ENCODE measurements around the gene PPP1R37.

DNA sequence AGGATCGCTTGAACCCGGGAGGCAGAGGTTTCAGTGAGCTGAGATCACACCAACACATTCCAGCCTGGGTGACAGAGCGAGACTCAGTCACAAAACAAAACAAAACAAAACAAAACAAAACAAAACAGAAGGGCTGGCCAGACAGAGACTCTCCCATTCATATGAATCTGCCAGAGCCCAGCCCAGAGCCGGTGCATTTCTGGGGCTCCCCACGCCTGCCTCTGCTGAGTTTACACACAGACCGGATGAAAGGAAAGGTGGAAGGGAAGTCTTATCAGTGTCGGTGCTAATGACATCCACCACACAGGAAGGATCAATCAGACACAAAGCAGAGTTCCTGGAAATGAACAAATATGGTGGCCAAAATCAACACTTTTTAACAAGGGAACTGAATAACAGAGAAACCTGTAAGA lies 78.2 kb downstream of the PPP1R37 start:
- TF ChIP-seq, protein P1, sequence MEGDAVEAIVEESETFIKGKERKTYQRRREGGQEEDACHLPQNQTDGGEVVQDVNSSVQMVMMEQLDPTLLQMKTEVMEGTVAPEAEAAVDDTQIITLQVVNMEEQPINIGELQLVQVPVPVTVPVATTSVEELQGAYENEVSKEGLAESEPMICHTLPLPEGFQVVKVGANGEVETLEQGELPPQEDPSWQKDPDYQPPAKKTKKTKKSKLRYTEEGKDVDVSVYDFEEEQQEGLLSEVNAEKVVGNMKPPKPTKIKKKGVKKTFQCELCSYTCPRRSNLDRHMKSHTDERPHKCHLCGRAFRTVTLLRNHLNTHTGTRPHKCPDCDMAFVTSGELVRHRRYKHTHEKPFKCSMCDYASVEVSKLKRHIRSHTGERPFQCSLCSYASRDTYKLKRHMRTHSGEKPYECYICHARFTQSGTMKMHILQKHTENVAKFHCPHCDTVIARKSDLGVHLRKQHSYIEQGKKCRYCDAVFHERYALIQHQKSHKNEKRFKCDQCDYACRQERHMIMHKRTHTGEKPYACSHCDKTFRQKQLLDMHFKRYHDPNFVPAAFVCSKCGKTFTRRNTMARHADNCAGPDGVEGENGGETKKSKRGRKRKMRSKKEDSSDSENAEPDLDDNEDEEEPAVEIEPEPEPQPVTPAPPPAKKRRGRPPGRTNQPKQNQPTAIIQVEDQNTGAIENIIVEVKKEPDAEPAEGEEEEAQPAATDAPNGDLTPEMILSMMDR (IDR thresholded peaks at IDR 0.05): no peak
- TF ChIP-seq POLR2A (IDR thresholded peaks at IDR 0.05): no peak
- TF ChIP-seq POLR2AphosphoS5 (IDR thresholded peaks at IDR 0.05; ENCODE audit: insufficient read depth in 1 of 2, low read depth in 1 of 2): no peak
